Dermis blood vessel endothelial cell (primary cell): ENCODE measurements around the gene PSRC1. TPM values are rescaled to one million over a fixed set of nuclear protein-coding genes. Genes with fewer than 3 reads are reported as not detected.
A peak's percentile ranks its signal among the peaks of the same experiment; 100 is the strongest.
"Not testable (repeated sequence)": the region's sequence is repeated elsewhere in the genome, so short reads cannot be mapped to it uniquely, and the experiment has no call there.

ENCODE experiments used
- DNase-seq: peaks from one replicate; pipeline ENCODE4 v3.0.0; 2010
- total RNA-seq: library from RNA; depleted of rRNA; stranded (reverse); fragments of >200 nt; gene quantifications from 2 replicates; pipeline ENCODE4 v1.2.3, GENCODE V29; 2014

Gene PSRC1
- 1.0 and 8.4 TPM in 2 replicates for total RNA-seq

- peak; percentile 96 for DNase-seq
Observed at GRCh38 chr1:109282952-109283747, at the start of gene PSRC1. Gene PSRC1 (minus strand): TSS chr1:109283145.

GRCh38 chr1:109331113-109331512 lies 48.2 kb upstream of the PSRC1 start:
- DNase-seq = no peak

GRCh38 chr1:109327285-109327684 lies 44.3 kb upstream of the PSRC1 start:
- DNase-seq = no peak

- no peak for DNase-seq
Observed at GRCh38 chr1:109322974-109323373, 40.0 kb upstream of the PSRC1 start.

- no peak for DNase-seq
Observed at GRCh38 chr1:109319114-109319513, 36.2 kb upstream of the PSRC1 start.

- DNase-seq = no peak
Observed at GRCh38 chr1:109316506-109316905, 33.6 kb upstream of the PSRC1 start.

GRCh38 chr1:109315288-109315687 lies 32.3 kb upstream of the PSRC1 start:
- DNase-seq = no peak

GRCh38 chr1:109314795-109315194 lies 31.9 kb upstream of the PSRC1 start:
- DNase-seq = no peak

- no peak for DNase-seq
Observed at GRCh38 chr1:109312978-109313775, 30.2 kb upstream of the PSRC1 start.

- no peak for DNase-seq
Observed at GRCh38 chr1:109312246-109312645, 29.3 kb upstream of the PSRC1 start.

GRCh38 chr1:109309347-109309746 lies 26.4 kb upstream of the PSRC1 start:
- no peak for DNase-seq

- no peak for DNase-seq
Observed at GRCh38 chr1:109307274-109308021, 24.5 kb upstream of the PSRC1 start.

- no peak for DNase-seq
Observed at GRCh38 chr1:109306832-109307273, 23.9 kb upstream of the PSRC1 start, which contains the start of gene MYBPHL. Gene MYBPHL (minus strand): TSS chr1:109307011. CDS start chr1:109306991, 20 bp downstream.

- DNase-seq = not testable (repeated sequence)
Observed at GRCh38 chr1:109305991-109306390, 23.0 kb upstream of the PSRC1 start.

- no peak for DNase-seq
Observed at GRCh38 chr1:109304226-109304920, 21.4 kb upstream of the PSRC1 start.

- DNase-seq = no peak
Observed at GRCh38 chr1:109301874-109302273, 18.9 kb upstream of the PSRC1 start.

GRCh38 chr1:109300650-109301151 lies 17.8 kb upstream of the PSRC1 start:
- no peak for DNase-seq

- DNase-seq = peak; percentile 59
Observed at GRCh38 chr1:109299558-109300343, 16.8 kb upstream of the PSRC1 start.

- peak; percentile 34 for DNase-seq
Observed at GRCh38 chr1:109298666-109299557, 16.0 kb upstream of the PSRC1 start.

GRCh38 chr1:109296782-109297181 lies 13.8 kb upstream of the PSRC1 start:
- DNase-seq = no peak
